ENCODE measurements around the gene VPREB3. TPM values are rescaled to one million over a fixed set of nuclear protein-coding genes. Genes with fewer than 3 reads are reported as not detected.
A peak's percentile ranks its signal among the peaks of the same experiment; 100 is the strongest.
"Not testable (repeated sequence)": the region's sequence is repeated elsewhere in the genome, so short reads cannot be mapped to it uniquely, and the experiment has no call there.

Gene VPREB3
- total RNA-seq, 2 experiments from 2014 or later, result not detected

GRCh38 chr22:23743303-23743705, 10.9 kb downstream of the VPREB3 start:
- Mint-ChIP-seq H3K27ac (no peak overlapping the region), H3K4me1 (ENCODE audit: low read depth) (no peaks in the 10 kb centered on the region), H3K27me3 (ENCODE audit: low read depth) (no peaks in the 10 kb centered on the region), H3K36me3 (ENCODE audit: low read depth) (peaks cover 20% of the 10 kb centered on the region), H3K4me3 (no peak overlapping the region), H3K9me3 (peaks cover 16% of the 10 kb centered on the region)
- intact Hi-C loops (cut with micrococcal nuclease), result no loop called here
- DNase-seq, result no peak
- CTCF ChIA-PET, result no interaction called here

DNA sequence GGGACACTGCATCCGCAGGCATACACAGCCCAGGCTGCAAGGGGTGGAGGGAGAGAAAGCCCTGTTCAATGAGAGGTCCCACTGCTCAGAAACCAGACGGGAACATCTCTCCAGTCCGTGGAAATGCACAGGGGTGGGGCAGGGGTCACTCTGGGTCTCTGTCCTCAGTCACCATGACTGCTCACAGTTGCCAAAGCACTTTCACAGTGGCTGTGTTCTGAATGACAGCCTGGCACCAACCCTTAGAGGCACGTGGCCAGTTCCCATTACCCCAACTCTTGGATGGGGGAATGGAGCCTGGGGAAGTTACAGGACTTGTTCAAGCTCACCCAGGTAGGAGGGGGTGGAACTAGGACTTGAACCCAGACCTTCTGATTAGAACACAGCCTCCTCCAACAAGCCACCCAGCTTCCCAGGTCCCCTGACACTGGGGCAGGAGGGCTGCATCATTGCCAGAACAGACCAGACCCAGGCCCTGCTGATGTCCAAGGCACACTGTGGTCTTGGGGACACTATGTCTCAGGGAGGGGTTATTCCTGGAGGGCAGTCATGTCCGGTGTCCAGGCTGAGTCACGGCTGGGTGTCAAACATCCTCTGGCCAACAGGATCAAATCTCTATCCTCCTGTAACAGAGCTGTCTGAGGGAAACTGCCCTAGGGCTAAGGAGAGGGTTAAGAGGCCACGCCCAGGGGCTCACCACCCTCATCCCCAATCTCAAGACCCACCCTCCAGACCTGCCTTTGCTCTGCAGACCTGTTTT, 11.5 kb downstream of the VPREB3 start:
- DNase-seq, result no peak
- Mint-ChIP-seq H3K36me3 (ENCODE audit: low read depth) (peaks cover 20% of the 10 kb centered on the region), H3K4me1 (ENCODE audit: low read depth) (no peaks in the 10 kb centered on the region), H3K27ac (no peak overlapping the region), H3K9me3 (peaks cover 16% of the 10 kb centered on the region), H3K4me3 (no peak overlapping the region), H3K27me3 (ENCODE audit: low read depth) (no peaks in the 10 kb centered on the region)
- intact Hi-C loops (cut with micrococcal nuclease), result no loop called here
- CTCF ChIA-PET, result no interaction called here

GRCh38 chr22:23737696-23738095, 16.5 kb downstream of the VPREB3 start:
- CTCF ChIA-PET, result interaction anchor here (1.0 kb wide), 1 partner anchor 110 kb away, joined by 3 read pairs; no protein-coding TSS in a partner anchor
- no peaks in the 10 kb centered on the region for H3K9me3 Mint-ChIP-seq
- no peaks in the 10 kb centered on the region for H3K36me3 Mint-ChIP-seq (ENCODE audit: low read depth)
- H3K4me1 Mint-ChIP-seq (ENCODE audit: low read depth), result no peaks in the 10 kb centered on the region
- intact Hi-C loops (cut with micrococcal nuclease), result no loop called here
- no peak for DNase-seq
- no peak overlapping the region for H3K4me3 Mint-ChIP-seq
- H3K27me3 Mint-ChIP-seq (ENCODE audit: low read depth), result no peaks in the 10 kb centered on the region
- H3K27ac Mint-ChIP-seq, result no peak overlapping the region

GRCh38 chr22:23728108-23728507, 26.1 kb downstream of the VPREB3 start:
- H3K4me1 Mint-ChIP-seq (ENCODE audit: low read depth); intact Hi-C loops (cut with micrococcal nuclease); H3K4me3 Mint-ChIP-seq; CTCF ChIA-PET; H3K9me3 Mint-ChIP-seq; H3K27ac Mint-ChIP-seq; DNase-seq; H3K36me3 Mint-ChIP-seq (ENCODE audit: low read depth); H3K27me3 Mint-ChIP-seq (ENCODE audit: low read depth): not testable (repeated sequence)

DNA sequence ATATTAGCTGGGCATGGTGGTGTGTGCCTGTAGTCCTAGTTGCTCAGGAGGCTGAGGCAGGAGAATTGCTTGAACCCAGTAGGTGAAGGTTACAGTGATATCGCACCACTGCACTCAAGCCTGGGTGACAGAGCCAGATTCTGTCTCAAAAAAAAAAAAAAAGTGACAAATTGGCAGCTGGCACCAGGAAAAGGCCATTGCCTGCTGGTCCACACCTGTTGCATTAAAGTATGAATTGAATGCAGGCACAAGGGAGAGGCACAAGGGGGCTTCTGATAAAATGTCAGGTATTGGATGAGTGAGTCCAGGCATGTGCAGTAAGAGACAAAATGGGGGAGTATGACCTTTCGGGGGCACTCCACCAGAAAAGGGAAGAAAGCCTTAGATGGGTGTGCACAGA, 31.5 kb downstream of the VPREB3 start:
- intact Hi-C loops (cut with micrococcal nuclease), result no loop called here
- no peaks in the 10 kb centered on the region for H3K27me3 Mint-ChIP-seq (ENCODE audit: low read depth)
- no peaks in the 10 kb centered on the region for H3K4me1 Mint-ChIP-seq (ENCODE audit: low read depth)
- no peaks in the 10 kb centered on the region for H3K9me3 Mint-ChIP-seq
- no peak overlapping the region for H3K27ac Mint-ChIP-seq
- H3K4me3 Mint-ChIP-seq, result no peak overlapping the region
- CTCF ChIA-PET, result no interaction called here
- H3K36me3 Mint-ChIP-seq (ENCODE audit: low read depth), result no peaks in the 10 kb centered on the region
- no peak for DNase-seq

DNA sequence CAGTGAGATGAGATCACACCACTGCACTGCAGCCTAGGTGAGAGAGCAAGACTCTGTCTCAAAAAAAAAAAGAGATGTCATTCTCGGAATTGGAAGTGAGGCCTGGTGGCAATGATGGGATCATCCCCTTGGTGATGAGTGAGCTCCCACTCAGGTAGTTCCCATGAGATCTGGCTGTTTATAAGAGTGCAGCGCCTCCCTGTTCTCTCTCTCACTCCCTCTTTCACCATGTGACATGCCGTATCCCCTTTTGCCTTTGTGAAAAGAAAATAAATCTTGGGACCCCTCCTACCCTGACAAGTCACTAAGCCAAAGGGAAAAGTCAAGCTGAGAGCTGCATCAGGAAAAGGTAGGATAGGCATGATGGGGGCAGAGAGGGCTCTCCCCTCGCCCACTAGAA, 32.1 kb downstream of the VPREB3 start:
- H3K4me1 Mint-ChIP-seq (ENCODE audit: low read depth), result peaks cover 4% of the 10 kb centered on the region
- DNase-seq, result no peak
- H3K27me3 Mint-ChIP-seq (ENCODE audit: low read depth), result no peaks in the 10 kb centered on the region
- CTCF ChIA-PET, result interaction anchor here (0.6 kb wide), 1 partner anchor 10 kb away, joined by 3 read pairs; no protein-coding TSS in a partner anchor
- no peaks in the 10 kb centered on the region for H3K36me3 Mint-ChIP-seq (ENCODE audit: low read depth)
- no peak overlapping the region for H3K27ac Mint-ChIP-seq
- intact Hi-C loops (cut with micrococcal nuclease), result no loop called here
- H3K9me3 Mint-ChIP-seq, result no peaks in the 10 kb centered on the region
- H3K4me3 Mint-ChIP-seq, result no peak overlapping the region

- Mint-ChIP-seq H3K27me3 (ENCODE audit: low read depth) (no peaks in the 10 kb centered on the region), H3K4me3 (no peak overlapping the region), H3K9me3 (no peaks in the 10 kb centered on the region), H3K36me3 (ENCODE audit: low read depth) (no peaks in the 10 kb centered on the region), H3K4me1 (ENCODE audit: low read depth) (peaks cover 6% of the 10 kb centered on the region), H3K27ac (no peak overlapping the region)
- intact Hi-C loops (cut with micrococcal nuclease), result no loop called here
- DNase-seq, result no peak
- CTCF ChIA-PET, result interaction anchor here (0.6 to 0.7 kb wide), 2 partner anchors 43 to 141 kb away, joined by 3 to 4 read pairs; no protein-coding TSS in a partner anchor
These were observed 33.4 kb downstream of the VPREB3 start for GRCh38 chr22:23720855-23721254.

DNA sequence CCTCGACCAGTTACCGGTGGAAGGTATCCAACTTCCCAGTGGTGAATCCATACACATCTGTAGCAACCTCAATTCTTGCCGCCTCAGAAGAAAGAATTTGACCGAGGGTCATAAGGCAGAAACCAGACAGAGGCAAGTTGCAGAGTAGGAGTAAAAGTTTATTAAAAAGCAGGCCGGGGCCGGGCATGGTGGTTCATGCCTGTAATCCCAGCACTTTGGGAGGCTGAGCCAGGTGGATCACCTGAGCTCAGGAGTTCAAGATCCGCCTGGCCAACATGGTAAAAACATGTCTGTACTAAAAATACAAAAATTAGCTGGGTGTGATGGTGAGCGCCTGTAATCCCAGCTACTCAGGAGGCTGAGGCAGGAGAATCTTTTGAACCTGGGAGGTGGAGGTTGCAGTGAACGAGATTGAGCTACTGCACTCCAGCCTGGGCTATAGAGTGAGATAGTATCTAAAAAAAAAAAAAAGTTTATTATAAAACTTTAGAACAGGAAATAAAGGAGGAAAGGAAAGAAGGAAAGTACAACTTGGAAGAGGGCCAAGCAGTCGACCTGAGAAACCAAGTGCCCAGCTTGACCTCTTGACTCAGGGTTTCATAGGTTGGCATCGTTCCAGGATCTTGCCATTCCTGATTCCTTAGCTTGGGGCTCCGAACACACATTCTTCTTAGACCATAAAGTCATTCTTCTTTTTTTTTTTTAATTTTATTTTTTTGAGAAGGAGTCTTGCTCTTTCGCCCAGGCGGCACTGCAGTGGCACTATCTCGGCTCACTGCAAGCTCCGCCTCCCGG, 35.7 kb downstream of the VPREB3 start:
- Mint-ChIP-seq H3K36me3 (ENCODE audit: low read depth) (peaks cover 3% of the 10 kb centered on the region), H3K27ac (no peak overlapping the region), H3K27me3 (ENCODE audit: low read depth) (no peaks in the 10 kb centered on the region), H3K4me1 (ENCODE audit: low read depth) (peaks cover 18% of the 10 kb centered on the region), H3K9me3 (no peaks in the 10 kb centered on the region), H3K4me3 (no peak overlapping the region)
- no peak for DNase-seq
- CTCF ChIA-PET, result interaction anchor here (0.7 kb wide), 1 partner anchor 16 kb away, joined by 3 read pairs; no protein-coding TSS in a partner anchor
- intact Hi-C loops (cut with micrococcal nuclease), result no loop called here

GRCh38 chr22:23716811-23717801, 37.1 kb downstream of the VPREB3 start:
- H3K27ac Mint-ChIP-seq, result peak overlapping the region; percentile 65
- intact Hi-C loops (cut with micrococcal nuclease), result loop anchor here (1.0 to 2.0 kb wide), 3 partner anchors 9 to 34 kb away; partner anchors contain the start of gene ZNF70
- H3K4me3 Mint-ChIP-seq, result peak overlapping the region; percentile 76
- peaks cover 5% of the 10 kb centered on the region for H3K36me3 Mint-ChIP-seq (ENCODE audit: low read depth)
- no peaks in the 10 kb centered on the region for H3K27me3 Mint-ChIP-seq (ENCODE audit: low read depth)
- peaks cover 18% of the 10 kb centered on the region for H3K4me1 Mint-ChIP-seq (ENCODE audit: low read depth)
- H3K9me3 Mint-ChIP-seq, result no peaks in the 10 kb centered on the region
- DNase-seq, result peak; percentile 82
- CTCF ChIA-PET, result interaction anchor here (0.7 to 1.3 kb wide), 2 partner anchors 21 to 89 kb away, joined by 3 to 4 read pairs; no protein-coding TSS in a partner anchor

DNA sequence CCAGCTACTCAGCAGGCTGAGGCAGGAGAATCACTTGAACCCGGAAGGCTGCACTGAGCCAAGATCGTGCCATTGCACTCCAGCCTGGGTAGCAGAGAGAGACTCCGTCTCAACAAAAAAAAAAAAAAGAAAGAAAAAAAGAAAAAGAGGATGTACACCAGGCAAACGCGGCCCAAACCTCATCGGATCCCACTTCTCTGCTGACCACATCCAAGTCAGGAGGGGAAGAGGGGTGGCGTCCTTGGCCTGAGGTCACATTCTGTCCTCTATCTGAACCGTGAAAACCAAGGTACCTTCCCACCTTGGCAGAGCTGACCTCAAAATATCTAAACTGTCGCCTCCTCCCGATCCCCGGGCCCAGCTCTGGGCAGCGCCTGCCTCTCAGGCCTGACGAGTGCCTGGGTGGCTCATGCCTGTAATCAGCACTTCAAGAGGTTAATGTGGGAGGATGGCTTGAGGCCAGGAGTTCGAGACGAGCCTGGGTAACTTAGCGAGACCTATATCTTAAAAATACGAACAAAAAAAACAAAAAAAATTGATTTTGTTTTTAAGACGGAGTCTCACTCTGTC, 38.3 kb downstream of the VPREB3 start:
- Mint-ChIP-seq H3K9me3 (no peaks in the 10 kb centered on the region), H3K27ac (no peak overlapping the region), H3K4me1 (ENCODE audit: low read depth) (peaks cover 21% of the 10 kb centered on the region), H3K27me3 (ENCODE audit: low read depth) (no peaks in the 10 kb centered on the region), H3K36me3 (ENCODE audit: low read depth) (peaks cover 11% of the 10 kb centered on the region), H3K4me3 (peak overlapping the region; percentile 76)
- CTCF ChIA-PET, result interaction anchor here (1.3 kb wide), 1 partner anchor 88 kb away, joined by 4 read pairs; no protein-coding TSS in a partner anchor
- DNase-seq, result no peak
- intact Hi-C loops (cut with micrococcal nuclease), result loop anchor here (1.0 to 2.0 kb wide), 2 partner anchors 8 to 35 kb away; partner anchors contain the start of gene ZNF70
